GM19238 (cell line): ENCODE data around the gene NAA50.
A peak's percentile ranks its signal among the peaks of the same experiment; 100 is the strongest.

Source experiments
- DNase-seq: peaks from one replicate; pipeline ENCODE4 v3.0.0; 2011; ENCODE audit warnings: low spot score; ENCODE audit not compliant: insufficient read length

Gene NAA50

DNA sequence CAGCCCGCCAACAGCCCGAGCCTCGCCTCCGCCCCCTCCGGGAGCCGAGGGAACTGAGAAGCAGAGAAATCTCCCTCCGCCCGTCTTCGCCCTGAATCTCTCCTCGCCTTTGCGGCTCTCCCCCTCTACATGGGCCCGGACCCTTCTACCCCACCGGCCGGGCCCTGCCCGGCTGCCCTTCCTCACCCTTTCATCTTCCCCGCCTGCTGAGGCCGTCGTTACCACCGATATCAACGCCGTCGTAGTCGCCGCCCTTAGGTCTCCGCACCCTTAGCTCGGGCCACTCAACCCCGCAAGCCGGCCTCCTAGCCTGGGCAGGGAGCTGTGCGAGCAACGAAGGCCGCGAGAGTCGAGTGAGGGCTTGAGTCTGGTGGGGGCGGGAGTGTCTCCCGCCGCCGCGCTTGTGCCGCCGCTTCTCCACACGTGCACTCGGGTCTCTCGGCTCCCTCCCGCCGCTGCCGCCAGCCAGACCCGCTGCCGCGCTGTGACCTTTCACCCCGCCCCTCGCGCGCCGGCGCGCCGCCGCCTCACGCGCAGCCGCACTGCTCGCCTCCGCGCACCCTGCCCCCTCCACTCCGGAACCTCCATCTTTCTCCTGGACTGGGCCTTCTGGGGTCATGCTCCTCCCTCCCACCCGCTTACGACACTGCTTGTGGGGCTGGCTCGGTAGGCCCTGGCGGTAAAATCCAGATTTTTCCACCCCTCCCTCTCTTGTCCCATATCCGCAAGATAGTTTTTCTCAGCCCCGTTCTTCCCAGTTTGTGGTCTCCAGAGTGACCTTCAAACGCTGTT lies at the start of gene NAA50:
NAA50 (minus strand) TSS at position 494 of the 792 bp plus-strand sequence; CDS start at position 194, 300 bp downstream.
- DNase-seq = peak; percentile 70

- no peak for DNase-seq
Measured at GRCh38 chr3:113795693-113796092, 49.6 kb upstream of the NAA50 start.

DNA sequence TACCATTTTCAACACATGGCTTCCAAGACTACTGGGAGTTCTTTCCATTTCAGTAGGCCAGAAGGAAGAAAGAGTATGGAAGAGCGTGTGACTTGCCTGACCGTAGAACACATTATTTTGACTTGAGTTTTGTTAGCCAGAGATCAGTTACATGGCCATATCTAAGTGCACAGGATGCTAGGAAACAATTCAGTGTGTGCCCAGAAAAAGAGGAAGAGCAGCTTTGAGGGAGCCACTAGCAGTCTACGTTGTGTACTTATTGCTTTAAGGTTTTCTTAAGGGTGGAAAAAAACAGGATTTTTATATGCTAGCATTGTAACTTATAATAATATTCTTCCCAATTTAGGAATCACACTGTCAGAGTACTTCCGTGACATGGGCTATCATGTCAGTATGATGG lies 48.5 kb upstream of the NAA50 start:
- DNase-seq = no peak

- DNase-seq = no peak
Measured at GRCh38 chr3:113791381-113791780, 45.3 kb upstream of the NAA50 start.

DNA sequence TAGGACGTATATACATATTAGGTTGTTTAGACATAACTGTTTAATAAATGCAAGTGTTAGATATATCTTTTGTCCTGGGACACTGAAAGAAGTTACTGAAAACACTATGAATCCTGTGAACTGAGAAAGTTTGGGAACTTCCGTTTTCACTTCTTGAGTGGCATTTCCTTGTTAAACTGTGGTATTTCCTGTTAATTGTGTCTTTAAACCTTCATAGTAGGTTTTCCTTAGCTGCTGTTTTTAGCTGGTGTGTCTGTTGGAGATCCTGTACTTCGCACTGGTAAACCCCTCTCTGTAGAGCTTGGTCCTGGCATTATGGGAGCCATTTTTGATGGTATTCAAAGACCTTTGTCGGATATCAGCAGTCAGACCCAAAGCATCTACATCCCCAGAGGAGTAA lies 37.9 kb upstream of the NAA50 start:
- DNase-seq = no peak

DNA sequence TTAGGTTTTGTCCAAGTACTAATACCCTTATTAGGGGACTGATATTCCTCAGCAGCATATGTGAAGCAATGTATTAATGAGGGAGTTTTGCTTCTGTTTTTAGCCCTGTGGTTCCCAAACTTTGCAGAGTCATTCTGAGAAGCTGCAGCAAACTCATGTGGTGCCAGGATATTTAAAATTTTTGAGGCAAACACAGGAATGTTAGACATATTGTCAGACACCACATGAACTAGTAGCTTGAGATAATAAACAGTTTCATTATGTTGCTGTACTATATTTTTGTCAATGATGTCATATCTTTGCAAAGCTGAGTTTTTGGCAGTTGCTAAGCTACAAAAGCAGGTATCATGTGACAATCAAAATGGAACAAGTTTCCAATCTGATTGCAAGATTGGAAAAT lies 37.4 kb upstream of the NAA50 start:
- DNase-seq = no peak

DNA sequence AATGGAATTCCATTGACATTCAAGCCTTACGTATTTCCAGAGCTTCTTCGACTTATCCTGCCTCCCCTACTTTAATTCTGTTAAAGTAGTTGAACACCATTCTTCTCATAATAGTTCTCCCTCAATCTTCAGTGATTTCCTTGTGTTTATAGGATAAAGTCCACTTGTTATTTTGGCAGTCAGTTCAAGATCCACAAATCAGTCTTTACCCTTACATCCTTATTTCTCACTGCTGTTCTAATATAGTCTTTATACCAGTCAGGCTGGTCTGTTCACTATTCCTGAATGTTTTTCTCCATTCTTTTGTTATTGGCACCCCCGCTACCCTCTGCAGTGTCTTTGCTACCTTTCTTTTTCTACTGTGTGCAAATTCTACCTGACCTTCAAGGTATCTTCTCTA lies 30.5 kb upstream of the NAA50 start:
- no peak for DNase-seq

DNA sequence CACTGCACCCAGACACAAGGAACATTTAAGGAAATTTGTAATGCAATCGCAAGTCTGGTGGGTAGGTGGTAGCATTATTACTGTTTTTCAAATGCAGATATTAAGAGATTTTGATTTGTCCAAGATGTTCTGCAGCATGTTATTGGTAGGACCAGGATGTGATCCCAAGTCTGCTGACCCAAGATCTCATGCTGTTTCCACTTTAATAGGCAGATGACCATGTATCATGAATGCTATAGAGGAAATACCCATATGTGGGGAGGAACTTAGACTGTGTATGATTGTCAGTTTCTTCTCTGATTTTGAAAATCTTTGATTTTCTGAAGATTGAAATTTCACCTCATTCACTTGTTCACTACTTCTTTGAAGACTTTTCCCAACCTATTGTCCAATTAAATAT lies 29.5 kb upstream of the NAA50 start:
- no peak for DNase-seq

- no peak for DNase-seq
Measured at GRCh38 chr3:113773381-113773780, 27.3 kb upstream of the NAA50 start.

GRCh38 chr3:113771993-113772392 lies 25.9 kb upstream of the NAA50 start:
- DNase-seq = no peak

DNA sequence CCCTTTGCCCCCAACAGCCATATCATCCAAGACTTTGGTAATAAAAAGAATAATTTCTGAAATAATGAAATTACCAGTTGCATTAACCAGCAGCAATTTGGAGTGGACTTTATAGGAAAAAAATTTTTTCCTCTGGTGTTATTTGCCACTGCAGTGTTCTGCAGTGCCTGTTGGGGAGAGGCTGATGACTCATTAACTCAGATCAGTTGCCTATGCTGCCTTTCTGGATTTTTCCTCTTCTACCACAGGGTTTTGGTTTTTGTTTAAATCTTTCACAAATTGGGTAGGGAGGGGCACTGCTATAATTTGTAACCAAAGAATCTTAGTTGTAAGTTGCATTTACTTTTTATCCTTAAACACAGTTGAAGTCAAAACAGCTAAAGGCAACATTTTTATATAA lies 23.5 kb upstream of the NAA50 start:
- no peak for DNase-seq

DNA sequence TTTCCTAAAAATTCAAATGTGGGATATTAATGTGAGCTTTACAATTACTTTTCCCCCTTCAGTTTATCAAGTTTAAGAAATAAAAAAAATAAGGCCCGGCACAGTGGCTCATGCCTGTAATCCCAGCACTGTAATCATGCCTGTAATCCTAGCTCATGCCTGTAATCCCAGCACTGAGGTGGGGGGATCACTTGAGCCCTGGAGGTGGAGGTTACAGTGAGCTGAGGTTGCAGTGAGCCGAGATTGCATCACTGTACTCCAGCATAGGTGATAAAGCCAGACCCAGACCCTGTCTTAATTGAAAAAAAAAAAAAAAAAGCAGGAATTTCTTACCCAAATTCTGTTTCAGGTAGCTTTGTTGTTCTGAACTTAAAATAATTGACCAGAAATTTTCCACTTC lies 18.6 kb upstream of the NAA50 start:
- DNase-seq = no peak

DNA sequence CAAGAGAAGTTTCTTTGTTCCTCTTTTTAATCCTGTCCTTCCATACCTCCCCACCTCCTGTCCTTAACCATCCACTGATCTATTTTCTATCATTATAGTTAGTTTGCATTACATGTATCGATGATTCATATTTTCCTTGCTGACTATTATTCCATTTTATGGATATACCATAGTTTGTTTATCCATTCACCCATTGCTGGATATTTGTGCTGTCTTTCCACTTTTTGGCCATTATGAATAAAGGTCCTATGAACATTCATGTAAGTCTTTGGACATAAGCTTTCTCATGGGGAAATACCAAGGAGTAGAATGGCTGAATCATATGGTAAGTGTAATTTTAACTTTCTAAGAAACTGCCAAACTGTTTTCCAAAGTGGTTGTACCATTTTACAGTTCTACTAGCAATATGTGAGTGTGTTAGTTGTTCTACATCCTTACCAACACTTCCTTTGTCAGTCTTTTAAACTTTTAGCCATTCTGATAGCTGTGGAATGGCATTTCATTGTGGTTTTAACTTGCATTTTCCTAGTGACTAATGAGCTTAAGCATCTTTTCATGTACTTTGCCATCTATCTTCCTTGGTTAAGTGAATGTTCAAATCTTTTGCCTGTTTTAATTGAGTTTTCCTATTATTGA lies 12.5 kb upstream of the NAA50 start:
- DNase-seq = no peak

DNA sequence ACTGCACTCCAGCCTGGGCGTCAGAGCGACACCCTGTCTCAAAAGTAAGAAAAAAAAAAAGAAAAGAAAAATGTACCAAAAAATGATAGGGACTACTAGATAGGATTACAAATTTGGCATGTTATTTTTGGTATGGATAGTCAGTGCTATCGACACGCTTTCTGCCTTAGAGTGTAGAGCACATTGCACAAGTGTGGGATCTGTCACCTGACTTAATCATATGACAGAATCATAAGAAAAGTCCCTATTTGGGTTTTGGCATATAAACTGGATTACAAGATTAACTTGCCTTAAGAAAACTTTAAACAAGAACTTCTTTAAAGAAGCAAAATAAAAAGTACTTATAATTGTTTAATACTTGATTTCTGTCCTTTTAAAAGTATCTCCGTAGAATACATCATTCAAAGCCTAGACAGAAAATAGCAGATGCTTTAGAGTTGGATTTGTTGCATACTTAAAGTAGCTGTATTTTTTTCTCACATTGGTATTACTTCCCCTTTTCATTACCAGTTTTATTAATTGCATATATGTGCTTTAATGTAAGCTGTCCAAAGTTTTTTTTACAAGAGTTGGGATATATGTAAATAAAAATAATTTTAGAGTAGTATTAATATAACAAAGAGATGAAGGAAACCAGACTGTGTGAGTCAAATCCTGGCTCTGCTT lies 8.6 kb upstream of the NAA50 start:
- DNase-seq = no peak

GRCh38 chr3:113753376-113753985 lies 7.4 kb upstream of the NAA50 start:
- no peak for DNase-seq

GRCh38 chr3:113751141-113751540 lies 5.1 kb upstream of the NAA50 start:
- no peak for DNase-seq

GRCh38 chr3:113747283-113748046 lies 1.4 kb upstream of the NAA50 start:
- peak; percentile 7 for DNase-seq

DNA sequence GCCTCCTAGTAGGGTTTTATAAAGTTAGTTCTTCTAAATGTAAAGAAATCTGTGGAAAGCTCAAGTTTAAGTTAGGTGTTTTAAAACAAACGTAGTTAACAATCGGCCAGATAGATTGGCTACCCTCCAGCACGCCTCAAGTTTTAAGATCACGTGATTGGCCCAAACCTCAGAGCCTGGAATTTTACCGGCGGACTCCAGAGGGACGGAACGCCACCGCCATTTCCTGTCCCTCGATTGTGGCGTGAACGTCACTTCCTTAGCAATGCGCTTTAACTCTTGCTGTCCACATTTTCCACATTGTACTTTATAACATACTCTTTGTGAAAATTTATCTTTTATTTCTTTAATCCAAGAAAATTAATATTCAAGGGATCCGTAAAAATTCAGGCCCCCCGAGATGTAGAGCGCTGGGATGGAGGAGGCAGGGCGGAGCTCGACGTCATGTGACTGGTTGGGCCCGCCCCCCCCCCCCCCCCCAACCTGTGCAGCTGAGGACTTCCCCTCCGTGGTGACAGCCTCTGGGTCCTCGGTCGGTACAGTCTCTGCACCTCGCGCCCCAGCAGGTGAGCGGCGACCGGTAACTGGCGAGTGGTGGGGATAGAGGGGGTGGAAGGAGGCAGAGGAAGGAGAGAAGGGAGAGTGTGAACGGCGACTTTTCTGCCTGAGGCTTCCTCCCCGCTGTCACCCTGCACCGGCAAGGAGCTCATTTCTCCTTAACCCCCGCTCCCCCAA lies 666 bp upstream of the NAA50 start, which contains the start of gene ATP6V1A:
ATP6V1A (plus strand) TSS at position 488 of the 735 bp plus-strand sequence. CDS start 31,719 bp downstream, outside the sequence.
- DNase-seq = peak; percentile 65

DNA sequence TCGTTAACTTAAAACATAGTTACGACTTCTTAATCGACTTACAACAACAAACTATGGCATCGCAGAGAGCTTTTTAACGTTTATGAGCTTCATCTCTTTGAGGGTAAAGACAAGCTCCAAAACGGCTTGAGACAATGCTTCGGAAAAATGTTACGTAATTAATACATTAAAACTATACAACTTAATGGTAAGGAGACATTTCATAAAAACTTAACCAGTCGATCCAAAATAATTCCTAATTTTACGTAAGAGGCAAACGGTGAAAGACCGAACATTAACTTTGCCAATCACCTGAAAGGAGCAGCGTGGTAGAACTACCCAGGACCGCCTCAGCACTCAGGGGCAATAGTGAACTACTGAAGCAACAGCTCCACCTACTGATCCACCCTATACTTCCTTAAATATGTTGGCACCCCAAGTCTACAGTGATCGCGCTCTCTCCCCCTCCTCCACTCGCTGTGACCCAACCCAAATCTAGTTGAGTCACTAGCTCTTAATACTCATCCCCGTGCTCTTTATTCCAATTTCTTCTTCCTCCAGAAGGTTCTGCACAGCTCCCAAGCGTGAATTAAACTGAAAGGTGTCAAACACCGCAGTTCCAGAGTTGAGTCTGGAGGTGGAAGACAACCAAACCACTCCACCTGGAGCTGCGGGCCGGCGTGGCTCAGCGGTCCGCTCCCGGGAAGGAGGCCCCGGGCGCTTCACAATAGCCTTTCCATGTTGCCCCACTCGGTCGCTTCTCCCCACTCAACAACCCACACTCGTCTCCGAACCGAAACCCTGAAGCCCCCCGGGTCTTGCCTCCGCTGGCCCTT lies 901 bp downstream of the NAA50 start:
- DNase-seq = peak; percentile 39
